DOHH2 (cell line): ENCODE results near the gene PLPP3.

ENCODE experiments used
- H3F3A ChIP-seq: fragments of 200-600 bp; sonication (generic), shearing (Covaris generic); 2 replicates; pipeline ENCODE4 v1.6.0; 2016; ENCODE audit warnings: antibody characterized with exemption, mild to moderate bottlenecking; ENCODE audit not compliant: control insufficient read depth, insufficient read depth
- H3K27ac ChIP-seq: fragments of 200-600 bp; sonication (generic); 2 replicates; pipeline ENCODE4 v1.5.1; 2014; ENCODE audit warnings: low read depth, mild to moderate bottlenecking, low read length, moderate library complexity
- H3K27me3 ChIP-seq: fragments of 200-600 bp; sonication (generic); 2 replicates; pipeline ENCODE4 v1.6.1; 2014; ENCODE audit warnings: mild to moderate bottlenecking, low read length, mixed read lengths; ENCODE audit not compliant: control insufficient read depth
- H3K36me3 ChIP-seq: fragments of 200-600 bp; sonication (generic); 2 replicates; pipeline ENCODE4 v1.6.1; 2014; ENCODE audit warnings: mild to moderate bottlenecking, low read length, moderate library complexity, mixed read lengths; ENCODE audit not compliant: control insufficient read depth
- H3K4me1 ChIP-seq: fragments of 200-600 bp; sonication (generic); 2 replicates; pipeline ENCODE4 v1.6.1; 2014; ENCODE audit warnings: mild to moderate bottlenecking, low read length, mixed read lengths; ENCODE audit not compliant: control insufficient read depth
- H3K4me2 ChIP-seq: fragments of 200-600 bp; sonication (generic); 2 replicates; pipeline ENCODE4 v1.6.0; 2014; ENCODE audit warnings: mild to moderate bottlenecking, low read length, moderate library complexity
- H3K4me3 ChIP-seq: fragments of 200-600 bp; sonication (generic); 2 replicates; pipeline ENCODE4 v1.5.1; 2014; ENCODE audit warnings: mild to moderate bottlenecking, low read length, mixed read lengths
- H3K79me2 ChIP-seq: fragments of 200-600 bp; sonication (generic); 2 replicates; pipeline ENCODE4 v1.6.1; 2014; ENCODE audit warnings: mild to moderate bottlenecking, low read length, mixed read lengths; ENCODE audit not compliant: control insufficient read depth
- H3K9me2 ChIP-seq: fragments of 200-600 bp; sonication (generic); replicated peaks from 2 replicates; pipeline ENCODE4 v1.6.1; 2014; ENCODE audit warnings: mild to moderate bottlenecking, low read length, mixed read lengths; ENCODE audit not compliant: control insufficient read depth
- H3K9me3 ChIP-seq: fragments of 200-600 bp; sonication (generic); 2 replicates; pipeline ENCODE4 v1.6.1; 2014; ENCODE audit warnings: antibody characterized with exemption, low read length, mixed read lengths; ENCODE audit not compliant: control insufficient read depth, insufficient read depth
- H4K20me1 ChIP-seq: fragments of 200-600 bp; sonication (generic); 2 replicates; pipeline ENCODE4 v1.6.0; 2014; ENCODE audit warnings: low read depth, mild to moderate bottlenecking, antibody characterized with exemption, low read length, moderate library complexity; ENCODE audit not compliant: control insufficient read depth, insufficient read depth
- CTCF ChIP-seq: fragments of 200-600 bp; sonication (generic); IDR thresholded peaks from one replicate; pipeline ENCODE4 v1.5.1; 2014; ENCODE audit warnings: antibody characterized with exemption, mild to moderate bottlenecking, low read depth, low read length; ENCODE audit not compliant: poor library complexity, severe bottlenecking
- EZH2phosphoT487 ChIP-seq: fragments of 200-600 bp; sonication (generic); IDR thresholded peaks from 2 replicates; pipeline ENCODE4 v1.6.1; 2017; ENCODE audit warnings: borderline replicate concordance, mild to moderate bottlenecking, antibody characterized with exemption, low read length, moderate library complexity, mixed read lengths

PLPP3 gene

GRCh38 chr1:56535939-56536338, 43.4 kb downstream of the PLPP3 start:
- H3K9me3 ChIP-seq: no peaks in the 10 kb centered on the region
- peaks cover 21% of the 10 kb centered on the region for H3K4me1 ChIP-seq
- no peaks in the 10 kb centered on the region for H3K9me2 ChIP-seq
- no peaks in the 10 kb centered on the region for H3K36me3 ChIP-seq
- H3K27me3 ChIP-seq: no peaks in the 10 kb centered on the region
- no peaks in the 10 kb centered on the region for H4K20me1 ChIP-seq
- H3F3A ChIP-seq: no peaks in the 10 kb centered on the region
- no peak for TF ChIP-seq EZH2phosphoT487
- TF ChIP-seq CTCF: no peak
- no peaks in the 10 kb centered on the region for H3K79me2 ChIP-seq
- H3K4me2 ChIP-seq: no peak overlapping the region
- H3K4me3 ChIP-seq: no peak overlapping the region
- H3K27ac ChIP-seq: no peak overlapping the region

- TF ChIP-seq CTCF (no peak), EZH2phosphoT487 (no peak)
- Histone ChIP-seq H4K20me1 (no peaks in the 10 kb centered on the region), H3K4me1 (peaks cover 21% of the 10 kb centered on the region), H3F3A (no peaks in the 10 kb centered on the region), H3K27me3 (no peaks in the 10 kb centered on the region), H3K4me2 (no peak overlapping the region), H3K9me2 (no peaks in the 10 kb centered on the region), H3K9me3 (no peaks in the 10 kb centered on the region), H3K27ac (no peak overlapping the region), H3K4me3 (no peak overlapping the region), H3K79me2 (no peaks in the 10 kb centered on the region), H3K36me3 (no peaks in the 10 kb centered on the region)
Observed at GRCh38 chr1:56535362-56535761, 44.0 kb downstream of the PLPP3 start.

GRCh38 chr1:56534130-56534651, 45.2 kb downstream of the PLPP3 start:
- no peak overlapping the region for H3K4me3 ChIP-seq
- no peaks in the 10 kb centered on the region for H3K27me3 ChIP-seq
- no peaks in the 10 kb centered on the region for H3F3A ChIP-seq
- H3K27ac ChIP-seq: no peak overlapping the region
- H3K4me1 ChIP-seq: peaks cover 23% of the 10 kb centered on the region
- no peak overlapping the region for H3K4me2 ChIP-seq
- H3K36me3 ChIP-seq: no peaks in the 10 kb centered on the region
- H3K79me2 ChIP-seq: no peaks in the 10 kb centered on the region
- H3K9me2 ChIP-seq: no peaks in the 10 kb centered on the region
- TF ChIP-seq CTCF: no peak
- TF ChIP-seq EZH2phosphoT487: no peak
- H3K9me3 ChIP-seq: no peaks in the 10 kb centered on the region
- H4K20me1 ChIP-seq: no peaks in the 10 kb centered on the region
